ENCODE data around the gene VPS4B.

Gene VPS4B

DNA sequence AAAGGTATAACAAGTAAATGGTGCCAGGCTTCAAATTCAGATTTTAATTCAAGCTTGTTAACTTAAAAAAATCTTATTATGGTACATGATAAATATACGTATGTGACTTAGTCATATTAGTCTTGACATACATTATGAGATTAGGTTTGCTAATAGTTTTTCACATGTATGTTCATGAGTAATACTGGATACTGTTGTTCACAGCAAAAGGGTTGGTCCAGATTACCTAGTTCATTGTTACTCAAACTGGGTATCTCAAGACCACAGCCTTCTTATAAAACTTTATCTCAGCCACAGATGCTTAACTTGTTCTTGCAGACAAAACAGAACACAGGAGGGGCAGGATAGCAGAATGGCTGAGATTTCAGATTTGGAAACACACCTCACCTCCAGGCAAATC lies 26.8 kb downstream of the VPS4B start:
- no peak for DNase-seq (ENCODE audit: low read depth)
- no peak overlapping the region for H3K4me3 ChIP-seq (ENCODE audit: low read depth, low read length)
- TF ChIP-seq, protein P1, sequence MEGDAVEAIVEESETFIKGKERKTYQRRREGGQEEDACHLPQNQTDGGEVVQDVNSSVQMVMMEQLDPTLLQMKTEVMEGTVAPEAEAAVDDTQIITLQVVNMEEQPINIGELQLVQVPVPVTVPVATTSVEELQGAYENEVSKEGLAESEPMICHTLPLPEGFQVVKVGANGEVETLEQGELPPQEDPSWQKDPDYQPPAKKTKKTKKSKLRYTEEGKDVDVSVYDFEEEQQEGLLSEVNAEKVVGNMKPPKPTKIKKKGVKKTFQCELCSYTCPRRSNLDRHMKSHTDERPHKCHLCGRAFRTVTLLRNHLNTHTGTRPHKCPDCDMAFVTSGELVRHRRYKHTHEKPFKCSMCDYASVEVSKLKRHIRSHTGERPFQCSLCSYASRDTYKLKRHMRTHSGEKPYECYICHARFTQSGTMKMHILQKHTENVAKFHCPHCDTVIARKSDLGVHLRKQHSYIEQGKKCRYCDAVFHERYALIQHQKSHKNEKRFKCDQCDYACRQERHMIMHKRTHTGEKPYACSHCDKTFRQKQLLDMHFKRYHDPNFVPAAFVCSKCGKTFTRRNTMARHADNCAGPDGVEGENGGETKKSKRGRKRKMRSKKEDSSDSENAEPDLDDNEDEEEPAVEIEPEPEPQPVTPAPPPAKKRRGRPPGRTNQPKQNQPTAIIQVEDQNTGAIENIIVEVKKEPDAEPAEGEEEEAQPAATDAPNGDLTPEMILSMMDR (IDR thresholded peaks at IDR 0.05; ENCODE audit: low read depth, low read length, missing control alignments): no peak

DNA sequence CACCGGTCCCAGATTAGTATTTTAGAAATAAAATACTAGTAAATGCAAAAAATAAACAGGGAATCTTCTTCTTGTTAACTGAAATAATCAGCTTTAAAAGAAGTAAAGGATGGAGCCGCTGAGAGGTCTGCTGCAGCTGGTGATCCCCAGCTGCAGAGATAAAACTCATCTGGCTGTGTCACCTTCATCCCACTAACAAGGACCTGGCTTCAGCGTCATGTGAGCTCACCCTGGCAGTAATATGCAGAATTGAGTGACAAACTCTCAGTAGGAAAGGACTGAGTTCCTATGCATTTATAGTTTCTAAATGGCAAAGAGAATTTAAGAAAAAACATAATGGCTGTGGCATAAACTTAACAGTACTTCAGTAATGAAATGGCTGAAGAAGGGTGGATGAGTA lies 27.3 kb downstream of the VPS4B start:
- DNase-seq (ENCODE audit: low read depth): no peak
- no peak overlapping the region for H3K4me3 ChIP-seq (ENCODE audit: low read depth, low read length)
- TF ChIP-seq, protein P1 (IDR thresholded peaks at IDR 0.05; ENCODE audit: low read depth, low read length, missing control alignments): no peak

DNA sequence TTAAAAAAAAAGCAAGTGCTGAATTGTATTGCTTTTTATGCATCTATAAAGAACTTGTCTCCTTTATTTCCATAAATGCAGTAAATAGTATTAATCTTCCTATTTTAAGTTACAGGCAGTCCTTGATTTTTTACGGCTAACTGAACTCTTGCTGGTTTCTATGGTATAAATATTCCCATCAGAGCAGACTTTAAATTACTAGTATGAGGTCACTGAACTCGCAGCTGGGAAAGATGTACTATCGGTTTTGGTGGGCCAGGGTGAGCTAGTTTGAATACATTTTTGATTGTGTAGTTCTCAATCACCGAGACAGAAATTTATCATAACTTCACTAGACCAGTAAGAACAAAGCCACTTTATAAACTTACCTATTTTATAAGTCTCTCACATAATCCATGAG lies 34.4 kb downstream of the VPS4B start:
- no peak overlapping the region for H3K4me3 ChIP-seq (ENCODE audit: low read depth, low read length)
- DNase-seq (ENCODE audit: low read depth): no peak
- TF ChIP-seq, protein P1 (IDR thresholded peaks at IDR 0.05; ENCODE audit: low read depth, low read length, missing control alignments): no peak

DNA sequence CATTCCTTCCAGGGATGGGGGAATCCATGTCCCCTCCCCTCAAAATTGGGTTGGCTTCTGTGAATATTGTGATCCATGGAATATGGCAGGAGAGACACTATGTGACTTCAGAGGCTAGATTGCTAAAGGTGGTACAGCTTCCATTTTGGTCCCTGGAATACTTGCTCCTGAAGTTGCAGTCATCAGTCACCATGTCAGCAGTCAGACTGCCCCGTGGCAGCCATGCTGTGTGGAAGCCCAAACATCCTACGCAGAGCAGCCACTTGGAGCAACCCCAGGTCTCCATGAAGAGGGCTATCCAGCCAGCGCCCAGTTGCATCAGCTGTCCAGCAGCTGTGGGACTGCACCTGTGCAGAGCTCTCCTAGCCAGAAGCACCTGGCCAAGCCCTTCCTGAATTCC lies 39.4 kb downstream of the VPS4B start:
- TF ChIP-seq, protein P1 (IDR thresholded peaks at IDR 0.05; ENCODE audit: low read depth, low read length, missing control alignments): no peak
- no peak for DNase-seq (ENCODE audit: low read depth)
- no peak overlapping the region for H3K4me3 ChIP-seq (ENCODE audit: low read depth, low read length)

DNA sequence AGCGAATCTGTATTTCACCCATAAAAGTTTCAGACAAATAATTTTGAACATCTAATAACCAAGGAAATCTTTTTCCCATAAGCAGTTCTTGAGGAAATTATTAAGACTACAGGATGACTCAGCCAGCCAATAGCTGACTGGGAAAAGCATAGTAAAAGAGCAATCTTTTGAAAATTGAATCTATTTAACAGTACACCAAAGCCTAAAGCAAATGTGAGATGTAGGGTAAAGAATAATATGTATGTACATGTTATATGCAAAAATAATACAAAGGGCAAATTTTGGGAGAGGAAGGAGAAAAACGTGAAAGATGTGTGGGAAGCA lies 42.7 kb downstream of the VPS4B start:
- TF ChIP-seq, protein P1 (IDR thresholded peaks at IDR 0.05; ENCODE audit: low read depth, low read length, missing control alignments): no peak
- no peak overlapping the region for H3K4me3 ChIP-seq (ENCODE audit: low read depth, low read length)
- no peak for DNase-seq (ENCODE audit: low read depth)

DNA sequence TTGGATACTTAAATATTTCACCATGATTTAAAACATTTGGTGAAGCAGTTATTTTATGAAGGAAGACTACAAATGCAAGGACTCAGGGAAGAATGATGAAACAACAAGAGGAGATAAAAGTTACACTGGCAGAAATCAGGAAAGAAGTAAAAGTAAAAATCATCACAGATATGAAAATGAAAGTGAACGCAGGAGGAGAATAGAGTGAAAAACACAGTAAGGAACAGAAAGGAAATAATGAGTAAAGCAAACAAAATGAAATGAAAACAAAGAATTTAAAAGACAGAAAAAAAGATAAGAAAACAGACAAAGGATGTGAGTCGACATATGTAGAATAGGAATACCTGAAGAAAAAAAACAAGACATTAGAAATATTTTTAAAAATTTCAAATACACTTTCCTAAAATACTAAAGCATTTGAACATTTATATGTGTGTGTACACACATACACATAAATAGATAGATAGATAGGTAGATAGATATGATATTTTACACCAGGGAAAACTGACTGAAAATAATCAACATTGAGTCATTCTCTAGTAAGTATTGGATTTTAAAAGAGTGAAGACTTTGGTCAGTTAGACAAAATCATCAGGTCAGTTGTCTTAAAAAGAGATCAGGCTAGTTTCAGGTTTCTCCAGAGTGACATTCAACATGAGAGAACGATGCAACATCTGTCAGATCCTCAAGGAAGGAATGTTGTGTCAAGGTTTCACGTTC lies 43.2 kb downstream of the VPS4B start:
- H3K4me3 ChIP-seq (ENCODE audit: low read depth, low read length): no peak overlapping the region
- TF ChIP-seq, protein P1 (IDR thresholded peaks at IDR 0.05; ENCODE audit: low read depth, low read length, missing control alignments): no peak
- no peak for DNase-seq (ENCODE audit: low read depth)

DNA sequence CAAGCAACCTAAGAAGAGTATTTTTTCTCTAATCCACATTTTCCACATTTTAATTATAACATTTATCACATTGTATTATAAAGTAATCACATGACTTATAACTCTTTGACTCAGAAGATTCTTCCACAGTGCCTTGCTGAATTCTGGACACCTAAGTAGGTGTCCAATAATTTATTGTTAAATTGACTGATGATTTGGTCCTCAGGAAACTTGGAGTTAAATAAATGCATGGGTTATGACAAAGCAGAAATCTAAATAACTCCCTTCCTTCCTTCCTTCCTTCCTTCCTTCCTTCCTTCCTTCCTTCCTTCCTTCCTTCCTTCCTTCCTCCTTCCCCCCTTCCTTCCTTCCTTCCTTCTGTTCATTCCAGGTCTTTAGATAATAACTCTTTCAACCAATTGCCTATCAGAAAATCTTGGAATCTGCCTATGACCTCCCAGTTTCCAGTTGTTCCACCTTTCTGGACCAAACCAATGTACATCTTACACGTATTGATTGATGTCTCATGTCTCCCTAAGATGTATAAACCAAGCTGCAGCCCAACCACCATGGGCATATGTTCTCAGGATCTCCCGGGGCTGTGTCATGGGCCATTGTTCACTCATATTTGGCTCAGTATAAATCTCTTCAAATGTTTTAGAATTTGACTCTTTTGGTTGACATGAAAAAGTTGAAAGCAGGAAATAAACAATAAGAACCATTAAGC lies 44.8 kb downstream of the VPS4B start:
- H3K4me3 ChIP-seq (ENCODE audit: low read depth, low read length): no peak overlapping the region
- no peak for DNase-seq (ENCODE audit: low read depth)
- TF ChIP-seq, protein P1 (IDR thresholded peaks at IDR 0.05; ENCODE audit: low read depth, low read length, missing control alignments): no peak
